Measurements from ENCODE around the gene ZNF511. TPM values are rescaled to one million over a fixed set of nuclear protein-coding genes. Genes with fewer than 3 reads are reported as not detected.

The ZNF511 gene
- total RNA-seq, 2 experiments from 2014 or later, result 58.1 to 73.2 TPM

DNA sequence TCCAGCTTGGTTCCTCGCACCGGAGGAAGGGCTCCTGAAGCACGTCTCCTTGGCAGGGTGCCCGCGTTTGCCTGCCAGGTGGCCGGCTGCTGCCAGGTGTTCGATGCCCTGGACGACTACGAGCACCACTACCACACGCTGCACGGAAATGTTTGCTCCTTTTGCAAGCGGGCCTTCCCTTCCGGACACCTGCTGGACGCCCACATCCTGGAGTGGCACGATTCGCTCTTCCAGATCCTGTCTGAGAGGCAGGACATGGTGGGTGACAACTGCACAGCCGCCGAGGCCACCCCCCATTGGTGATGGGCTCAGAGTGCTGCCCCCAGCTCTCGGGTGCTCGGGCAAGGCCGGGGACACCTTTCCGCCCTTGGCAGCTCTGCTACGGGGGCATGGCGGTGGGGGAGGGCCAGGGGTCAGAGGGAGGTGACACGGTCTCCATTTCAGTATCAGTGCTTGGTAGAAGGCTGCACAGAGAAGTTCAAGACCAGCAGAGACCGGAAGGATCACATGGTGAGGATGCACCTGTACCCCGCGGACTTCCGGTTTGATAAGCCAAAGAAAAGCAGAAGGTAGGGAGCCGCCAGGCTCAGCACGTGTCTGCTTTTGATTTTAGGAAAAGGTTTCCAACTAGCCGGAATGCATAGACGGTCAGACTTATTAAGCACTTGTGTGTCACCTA lies 1.1 kb downstream of the ZNF511 start:
- no peak for DNase-seq
- Mint-ChIP-seq H3K4me1 (peaks cover 28% of the 10 kb centered on the region), H3K9me3 (ENCODE audit: low read depth) (no peaks in the 10 kb centered on the region), H3K27me3 (no peaks in the 10 kb centered on the region), H3K27ac (no peak overlapping the region), H3K36me3 (ENCODE audit: low read depth) (peaks cover 15% of the 10 kb centered on the region), H3K4me3 (peak overlapping the region; percentile 100)
- ATAC-seq, result no peak
- ChIA-PET POLR2A (no interaction called here), CTCF (interaction anchor here (1.3 kb wide), 1 partner anchor 19 kb away, joined by 4 read pairs; no protein-coding TSS in a partner anchor)
- intact Hi-C loops (cut with DNase I, micrococcal nuclease), result loop anchor here (1.0 to 5.0 kb wide), 11 partner anchors 14 to 1409 kb away; partner anchors contain the start of genes FUOM (in 2 of the 2), DPYSL4 (in 1 of the 2), ECHS1 (in 1 of the 2) and LRRC27 (in 1 of the 2)

DNA sequence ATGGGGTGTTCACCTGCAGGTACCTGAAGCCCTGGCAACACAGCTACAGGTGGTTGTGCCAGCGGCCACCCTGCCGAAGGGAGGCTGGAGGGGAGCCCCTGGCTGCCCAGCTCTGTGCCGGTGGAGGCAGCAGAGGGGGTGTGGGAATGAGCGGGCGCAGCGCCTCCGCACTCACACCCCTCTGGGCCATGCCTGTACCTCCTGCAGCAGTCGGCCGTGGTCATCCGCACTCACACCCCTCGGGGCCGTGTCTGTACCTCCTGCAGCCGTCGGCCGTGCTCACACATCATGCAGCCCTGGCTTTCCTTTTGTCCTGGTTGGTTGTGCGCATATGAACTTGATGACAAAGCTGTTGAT lies 1.7 kb downstream of the ZNF511 start:
- no peak for ATAC-seq
- no peak for DNase-seq
- intact Hi-C loops (cut with DNase I, micrococcal nuclease), result no loop called here
- peaks cover 26% of the 10 kb centered on the region for H3K4me1 Mint-ChIP-seq
- H3K4me3 Mint-ChIP-seq, result no peak overlapping the region
- H3K27ac Mint-ChIP-seq, result no peak overlapping the region
- no peaks in the 10 kb centered on the region for H3K9me3 Mint-ChIP-seq (ENCODE audit: low read depth)
- ChIA-PET CTCF (interaction anchor here (1.3 kb wide), 1 partner anchor 19 kb away, joined by 4 read pairs; no protein-coding TSS in a partner anchor), POLR2A (no interaction called here)
- H3K27me3 Mint-ChIP-seq, result no peaks in the 10 kb centered on the region
- peaks cover 15% of the 10 kb centered on the region for H3K36me3 Mint-ChIP-seq (ENCODE audit: low read depth)

DNA sequence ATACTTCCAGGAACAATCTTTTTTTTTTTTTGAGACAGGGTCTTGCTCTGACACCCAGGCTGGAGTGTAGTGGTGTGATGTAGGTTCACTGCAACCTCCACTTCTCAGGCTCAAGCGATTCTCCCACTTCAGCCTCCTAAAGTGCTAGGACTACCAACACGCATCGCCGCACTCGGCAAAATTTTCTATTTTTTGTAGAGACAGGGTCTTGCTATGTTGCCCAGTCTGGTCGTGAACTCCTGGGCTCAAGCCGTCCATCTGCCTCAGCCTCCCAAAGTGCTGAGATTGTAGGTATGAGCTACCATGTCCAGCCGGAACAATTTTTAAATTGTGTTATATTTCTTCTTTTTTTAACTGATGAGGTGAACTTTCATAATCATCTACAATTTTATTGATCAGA lies 2.1 kb downstream of the ZNF511 start:
- POLR2A ChIA-PET, result no interaction called here

DNA sequence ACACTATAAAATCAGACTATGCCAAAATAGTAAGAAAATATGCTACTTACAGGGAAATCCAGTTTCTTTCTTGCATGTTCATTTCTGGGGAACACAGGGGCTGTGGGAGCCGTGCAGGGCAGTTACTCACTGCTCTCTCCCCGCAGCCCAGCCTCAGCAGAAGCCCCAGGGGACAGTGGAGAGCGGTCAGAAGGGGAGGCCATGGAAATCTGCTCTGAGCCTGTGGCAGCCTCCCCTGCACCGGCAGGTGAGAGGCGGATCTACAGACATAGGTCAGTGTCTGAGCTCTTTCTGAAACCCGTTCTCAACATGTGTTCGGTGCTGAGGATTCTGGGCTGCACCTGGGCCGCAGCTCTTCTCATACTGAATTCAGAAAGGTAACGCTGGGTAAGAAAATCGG lies 2.9 kb downstream of the ZNF511 start:
- DNase-seq (no peak), ATAC-seq (no peak)
- intact Hi-C loops (cut with DNase I, micrococcal nuclease), result no loop called here
- H3K27ac Mint-ChIP-seq, result no peak overlapping the region
- ChIA-PET POLR2A (no interaction called here), CTCF (interaction anchor here (1.3 kb wide), 1 partner anchor 17 kb away, joined by 4 read pairs; no protein-coding TSS in a partner anchor)
- peaks cover 15% of the 10 kb centered on the region for H3K36me3 Mint-ChIP-seq (ENCODE audit: low read depth)
- H3K9me3 Mint-ChIP-seq (ENCODE audit: low read depth), result no peaks in the 10 kb centered on the region
- H3K27me3 Mint-ChIP-seq, result no peaks in the 10 kb centered on the region
- no peak overlapping the region for H3K4me3 Mint-ChIP-seq
- H3K4me1 Mint-ChIP-seq, result peaks cover 18% of the 10 kb centered on the region

More for the DNA sequence above, 2.1 kb downstream of the ZNF511 start:
- no peaks in the 10 kb centered on the region for H3K27me3 Mint-ChIP-seq
- no peak overlapping the region for H3K27ac Mint-ChIP-seq
- H3K4me3 Mint-ChIP-seq, result no peak overlapping the region
- H3K4me1 Mint-ChIP-seq, result peaks cover 22% of the 10 kb centered on the region
- intact Hi-C loops (cut with DNase I, micrococcal nuclease), result no loop called here
- peaks cover 15% of the 10 kb centered on the region for H3K36me3 Mint-ChIP-seq (ENCODE audit: low read depth)
- H3K9me3 Mint-ChIP-seq (ENCODE audit: low read depth), result no peaks in the 10 kb centered on the region
- ATAC-seq, result no peak
- CTCF ChIA-PET, result interaction anchor here (1.3 kb wide), 1 partner anchor 18 kb away, joined by 4 read pairs; no protein-coding TSS in a partner anchor
- DNase-seq, result no peak

DNA sequence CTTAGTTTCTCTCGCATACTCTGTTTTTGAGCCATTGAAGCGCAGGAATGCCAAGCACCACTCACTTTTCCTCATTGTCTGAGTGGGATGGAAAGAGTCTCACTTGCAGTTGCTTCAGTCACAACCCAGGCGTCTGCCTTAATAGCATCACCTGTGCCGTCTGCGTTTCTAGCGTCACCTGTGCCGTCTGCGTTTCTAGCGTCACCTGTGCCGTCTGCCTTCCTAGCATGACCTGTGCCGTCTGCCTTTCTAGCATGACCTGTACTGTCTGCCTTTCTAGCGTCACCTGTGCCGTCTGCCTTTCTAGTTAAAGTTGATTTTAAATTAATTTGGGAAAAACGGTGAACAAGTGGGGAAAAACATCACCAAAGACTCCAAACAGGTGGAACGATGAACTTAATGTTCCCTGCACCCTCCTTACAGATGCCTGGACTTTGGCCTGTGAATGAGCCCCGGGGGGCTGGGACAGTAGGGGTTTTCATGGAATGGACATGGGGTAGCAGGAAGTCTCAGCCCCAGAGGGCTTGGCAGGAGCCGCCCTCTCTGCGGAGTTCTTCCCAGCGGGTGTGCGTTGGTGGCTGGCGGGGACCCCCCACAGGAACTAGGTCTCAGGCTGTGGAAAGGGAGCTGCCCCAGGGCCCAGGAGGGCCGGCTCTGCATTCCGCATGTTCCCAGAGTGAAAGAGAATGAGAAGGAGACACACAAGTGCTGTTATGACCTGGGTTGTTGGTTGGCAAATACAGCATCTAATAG lies 3.5 kb downstream of the ZNF511 start:
- Mint-ChIP-seq H3K27ac (no peak overlapping the region), H3K4me3 (no peak overlapping the region), H3K36me3 (ENCODE audit: low read depth) (peaks cover 14% of the 10 kb centered on the region), H3K4me1 (peaks cover 13% of the 10 kb centered on the region), H3K9me3 (ENCODE audit: low read depth) (no peaks in the 10 kb centered on the region), H3K27me3 (no peaks in the 10 kb centered on the region)
- DNase-seq (no peak), ATAC-seq (no peak)
- CTCF ChIA-PET, result no interaction called here
- intact Hi-C loops (cut with DNase I, micrococcal nuclease), result no loop called here
- POLR2A ChIA-PET, result no interaction called here

DNA sequence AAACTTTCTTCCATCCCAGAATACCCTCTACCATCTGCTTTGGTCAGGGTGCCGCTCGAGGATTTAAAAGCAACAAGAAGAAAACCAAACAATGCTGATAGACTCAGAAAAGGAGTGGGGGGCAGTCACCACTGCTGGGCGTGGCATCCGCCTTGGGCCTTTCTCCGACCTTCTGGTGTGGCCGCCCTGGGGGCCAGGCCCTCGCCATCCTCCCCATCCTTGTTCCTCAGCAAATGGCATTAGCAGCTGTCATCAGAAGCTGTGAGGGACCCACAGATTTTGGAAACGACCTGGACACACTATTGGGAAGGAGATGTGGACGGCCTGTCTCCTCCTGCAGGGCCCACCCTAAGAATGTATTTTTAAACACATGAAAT lies 4.0 kb downstream of the ZNF511 start:
- Mint-ChIP-seq H3K4me1 (peaks cover 7% of the 10 kb centered on the region), H3K27me3 (no peaks in the 10 kb centered on the region), H3K4me3 (no peak overlapping the region), H3K9me3 (ENCODE audit: low read depth) (no peaks in the 10 kb centered on the region), H3K36me3 (ENCODE audit: low read depth) (peaks cover 12% of the 10 kb centered on the region), H3K27ac (no peak overlapping the region)
- ChIA-PET CTCF (interaction anchor here (0.7 to 0.9 kb wide), 2 partner anchors 44 to 52 kb away, joined by 3 read pairs; no protein-coding TSS in a partner anchor), POLR2A (no interaction called here)
- intact Hi-C loops (cut with DNase I, micrococcal nuclease), result no loop called here
- ATAC-seq (no peak), DNase-seq (no peak)

DNA sequence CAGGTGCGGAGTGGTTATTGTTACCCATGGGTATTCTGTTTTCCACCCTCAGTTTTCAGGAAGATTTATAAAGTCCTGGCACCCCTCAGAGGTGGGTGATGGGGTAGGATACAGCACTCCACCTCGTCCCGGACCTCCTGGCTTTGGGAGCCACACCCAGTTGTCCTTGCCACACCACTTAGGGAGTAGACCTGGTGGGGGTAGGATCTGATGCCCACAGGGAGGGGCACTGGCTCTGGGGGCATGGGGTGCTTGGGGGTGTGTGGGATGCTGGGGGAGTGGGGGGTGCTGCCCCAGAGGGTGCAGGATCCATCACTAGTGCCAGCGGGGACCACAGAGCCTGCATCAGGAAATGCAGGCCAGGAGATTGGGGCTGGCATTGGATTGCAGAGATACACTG lies 4.5 kb downstream of the ZNF511 start:
- H3K4me3 Mint-ChIP-seq, result no peak overlapping the region
- ChIA-PET POLR2A (no interaction called here), CTCF (interaction anchor here (0.7 to 0.9 kb wide), 2 partner anchors 44 to 52 kb away, joined by 3 read pairs; no protein-coding TSS in a partner anchor)
- no peak overlapping the region for H3K27ac Mint-ChIP-seq
- intact Hi-C loops (cut with DNase I, micrococcal nuclease), result no loop called here
- ATAC-seq (no peak), DNase-seq (no peak)
- no peaks in the 10 kb centered on the region for H3K27me3 Mint-ChIP-seq
- no peaks in the 10 kb centered on the region for H3K9me3 Mint-ChIP-seq (ENCODE audit: low read depth)
- peaks cover 6% of the 10 kb centered on the region for H3K4me1 Mint-ChIP-seq
- peaks cover 9% of the 10 kb centered on the region for H3K36me3 Mint-ChIP-seq (ENCODE audit: low read depth)

DNA sequence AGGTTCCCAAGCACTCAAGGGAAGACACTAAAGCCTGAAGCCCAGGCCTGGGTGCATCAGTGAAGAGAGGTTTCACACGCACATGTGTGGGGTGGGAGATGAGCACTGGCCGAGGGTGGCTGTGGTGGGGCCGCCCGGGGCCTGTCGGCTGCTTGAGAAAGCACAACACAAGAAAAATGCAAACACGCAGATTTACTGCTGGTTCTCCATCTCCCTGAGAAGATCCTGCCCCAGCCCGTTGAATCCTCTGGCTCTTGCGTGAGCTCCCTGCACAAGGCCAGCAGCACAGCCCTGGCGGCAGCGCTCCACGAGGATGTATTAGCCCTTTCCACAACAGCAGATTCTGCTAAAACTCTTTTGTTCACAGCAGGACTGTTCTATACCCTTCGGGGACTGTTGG lies 6.2 kb downstream of the ZNF511 start:
- POLR2A ChIA-PET, result no interaction called here
- Mint-ChIP-seq H3K4me1 (peaks cover 9% of the 10 kb centered on the region), H3K9me3 (ENCODE audit: low read depth) (no peaks in the 10 kb centered on the region), H3K36me3 (ENCODE audit: low read depth) (peaks cover 6% of the 10 kb centered on the region), H3K27me3 (peaks cover 6% of the 10 kb centered on the region), H3K4me3 (no peak overlapping the region), H3K27ac (no peak overlapping the region)
- no peak for ATAC-seq
- DNase-seq, result no peak
- intact Hi-C loops (cut with DNase I, micrococcal nuclease), result no loop called here
- CTCF ChIA-PET, result interaction anchor here (0.6 to 2.0 kb wide), 5 partner anchors 8 to 458 kb away, joined by 3 to 7 read pairs (median 4); no protein-coding TSS in a partner anchor

DNA sequence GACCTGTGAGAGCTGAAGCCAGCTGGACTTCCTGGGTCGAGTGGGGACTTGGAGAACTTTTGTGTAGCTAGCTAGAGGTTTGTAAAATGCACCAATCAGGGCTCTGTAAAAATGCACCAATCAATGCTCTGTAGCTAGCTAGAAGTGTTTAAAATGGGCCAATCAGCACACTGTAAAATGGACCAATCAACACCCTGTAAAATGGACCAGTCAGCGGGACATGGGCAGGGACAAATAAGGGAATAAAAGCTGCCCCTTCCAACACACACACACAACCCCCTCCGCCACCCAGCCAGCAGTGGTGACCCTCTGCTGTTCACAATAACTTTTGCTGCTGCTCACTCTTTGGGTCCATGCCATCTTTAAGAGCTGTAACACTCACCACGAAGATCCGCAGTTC lies 7.1 kb downstream of the ZNF511 start:
- no peak overlapping the region for H3K27ac Mint-ChIP-seq
- peaks cover 10% of the 10 kb centered on the region for H3K27me3 Mint-ChIP-seq
- peaks cover 9% of the 10 kb centered on the region for H3K4me1 Mint-ChIP-seq
- intact Hi-C loops (cut with DNase I, micrococcal nuclease), result no loop called here
- CTCF ChIA-PET, result interaction anchor here (0.6 to 1.9 kb wide), 4 partner anchors 9 to 745 kb away, joined by 4 to 7 read pairs (median 4); no protein-coding TSS in a partner anchor
- DNase-seq, result no peak
- no peak overlapping the region for H3K4me3 Mint-ChIP-seq
- ATAC-seq, result no peak
- POLR2A ChIA-PET, result no interaction called here
- H3K36me3 Mint-ChIP-seq (ENCODE audit: low read depth), result peaks cover under 1% of the 10 kb centered on the region
- H3K9me3 Mint-ChIP-seq (ENCODE audit: low read depth), result no peaks in the 10 kb centered on the region

DNA sequence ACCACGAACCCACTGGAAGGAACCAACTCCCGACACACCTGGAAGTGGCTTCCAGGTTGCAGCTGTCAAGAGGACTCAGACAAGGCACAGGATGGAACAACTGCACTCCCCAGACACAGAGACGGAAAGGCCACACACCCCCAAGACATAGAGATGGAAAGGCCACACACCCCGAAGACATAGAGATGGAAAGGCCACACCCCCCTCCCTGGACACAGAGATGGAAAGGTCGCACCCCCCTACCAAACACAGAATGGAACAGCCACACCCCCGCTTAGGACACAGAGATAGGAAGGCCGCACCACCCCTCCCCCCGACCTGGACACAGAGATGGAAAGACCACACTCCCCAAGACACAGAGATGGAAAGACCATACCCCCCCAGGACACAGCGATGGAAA lies 7.6 kb downstream of the ZNF511 start:
- H3K4me1 Mint-ChIP-seq, result peaks cover 9% of the 10 kb centered on the region
- H3K36me3 Mint-ChIP-seq (ENCODE audit: low read depth), result no peaks in the 10 kb centered on the region
- ChIA-PET CTCF (interaction anchor here (0.6 to 1.9 kb wide), 3 partner anchors 9 to 746 kb away, joined by 4 to 7 read pairs (median 4); no protein-coding TSS in a partner anchor), POLR2A (no interaction called here)
- DNase-seq, result no peak
- no peak for ATAC-seq
- no peaks in the 10 kb centered on the region for H3K9me3 Mint-ChIP-seq (ENCODE audit: low read depth)
- no peak overlapping the region for H3K4me3 Mint-ChIP-seq
- H3K27ac Mint-ChIP-seq, result no peak overlapping the region
- intact Hi-C loops (cut with DNase I, micrococcal nuclease), result no loop called here
- H3K27me3 Mint-ChIP-seq, result peaks cover 10% of the 10 kb centered on the region

DNA sequence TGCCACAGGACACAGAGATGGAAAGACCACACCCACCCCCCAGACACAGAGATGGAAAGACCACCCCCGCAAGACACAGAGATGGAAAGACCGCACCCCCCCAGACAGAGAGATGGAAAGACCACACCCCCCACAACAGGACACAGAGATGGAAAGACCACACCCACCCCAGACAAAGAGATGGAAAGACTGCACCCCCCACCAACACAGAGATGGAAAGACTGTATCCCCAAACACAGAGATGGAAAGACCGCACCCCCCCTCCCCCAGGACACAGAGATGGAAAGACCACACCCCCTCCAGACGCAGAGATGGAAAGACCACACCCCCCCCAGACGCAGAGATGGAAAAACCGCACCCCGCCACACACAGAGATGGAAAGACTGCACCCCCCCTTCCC lies 8.0 kb downstream of the ZNF511 start:
- H3K4me1 Mint-ChIP-seq, result peaks cover 9% of the 10 kb centered on the region
- peaks cover 10% of the 10 kb centered on the region for H3K27me3 Mint-ChIP-seq
- intact Hi-C loops (cut with DNase I, micrococcal nuclease), result no loop called here
- H3K4me3 Mint-ChIP-seq, result no peak overlapping the region
- ATAC-seq (no peak), DNase-seq (no peak)
- H3K27ac Mint-ChIP-seq, result no peak overlapping the region
- H3K9me3 Mint-ChIP-seq (ENCODE audit: low read depth), result no peaks in the 10 kb centered on the region
- no peaks in the 10 kb centered on the region for H3K36me3 Mint-ChIP-seq (ENCODE audit: low read depth)
- ChIA-PET POLR2A (no interaction called here), CTCF (interaction anchor here (1.9 kb wide), 1 partner anchor 13 kb away, joined by 7 read pairs; no protein-coding TSS in a partner anchor)

Data from activated CD4-positive, alpha-beta T cell treated with anti-CD3 and anti-CD28 coated beads for 36 hours (primary cell).